CD4-positive, CD25-positive, alpha-beta regulatory T cell (primary cell): ENCODE data around the gene ZBTB8A. TPM values are rescaled to one million over a fixed set of nuclear protein-coding genes. Genes with fewer than 3 reads are reported as not detected.
A peak's percentile ranks its signal among the peaks of the same experiment; 100 is the strongest.

Source experiments
- ATAC-seq, 2 donors: fragments of 150-1000 bp; cut with Tn5 transposase; one replicate each; pipeline ENCODE4 v1.10.0; 2021; ENCODE audit warnings: low read depth in 2 of 2, moderate number of reproducible peaks in 2 of 2, moderate library complexity in 1 of 2
- DNase-seq, 3 donors: peaks; one replicate each; pipeline versions ENCODE4 v3.0.0 to v3.0.0-alpha.2; 2012 to 2022; ENCODE audit warnings: mixed read lengths in 1 of 3
- H3K27ac ChIP-seq: one replicate; pipeline ENCODE4 v1.7.0; 2013; ENCODE audit warnings: mild to moderate bottlenecking, low read length; ENCODE audit not compliant: insufficient read depth, poor library complexity, severe bottlenecking
- H3K27me3 ChIP-seq: one replicate; pipeline ENCODE4 v1.7.0; 2013; ENCODE audit warnings: low read length; ENCODE audit not compliant: control insufficient read depth, insufficient read depth
- H3K36me3 ChIP-seq: one replicate; pipeline ENCODE4 v1.7.0; 2013; ENCODE audit warnings: mild to moderate bottlenecking, low read length, moderate library complexity; ENCODE audit not compliant: control insufficient read depth, insufficient read depth
- H3K4me1 ChIP-seq: 2 replicates; pipeline ENCODE4 v1.7.0; 2013; ENCODE audit warnings: mild to moderate bottlenecking, low read length; ENCODE audit not compliant: insufficient read depth, control insufficient read depth, poor library complexity, severe bottlenecking
- H3K4me3 ChIP-seq: one replicate; pipeline ENCODE4 v1.7.0; 2013; ENCODE audit warnings: low read depth, mild to moderate bottlenecking, low read length, moderate library complexity
- H3K9me3 ChIP-seq, 2 experiments: 1 replicate in 1 of 2; 2 replicates in 1 of 2; pipeline ENCODE4 v1.7.0; 2013; ENCODE audit warnings: low read length in 2 of 2, mild to moderate bottlenecking in 1 of 2, moderate library complexity in 1 of 2; ENCODE audit not compliant: control insufficient read depth in 2 of 2
- H3K27ac Mint-ChIP-seq, 3 donors: one replicate each; pipeline ENCODE4 v1.8.0; 2020 to 2022; ENCODE audit warnings: mild to moderate bottlenecking in 3 of 3, mixed read lengths in 3 of 3, moderate library complexity in 2 of 3
- H3K27me3 Mint-ChIP-seq: one replicate; pipeline ENCODE4 v1.8.0; 2022; ENCODE audit warnings: mild to moderate bottlenecking, mixed read lengths
- H3K36me3 Mint-ChIP-seq: one replicate; pipeline ENCODE4 v1.8.0; 2020; ENCODE audit warnings: mixed read lengths
- H3K4me1 Mint-ChIP-seq, 4 donors: one replicate each; pipeline ENCODE4 v1.8.0; 2020 to 2022; ENCODE audit warnings: mixed read lengths in 4 of 4, mild to moderate bottlenecking in 1 of 4
- H3K4me3 Mint-ChIP-seq, 4 donors: one replicate each; pipeline ENCODE4 v1.8.0; 2020 to 2022; ENCODE audit warnings: mild to moderate bottlenecking in 4 of 4, mixed read lengths in 4 of 4, moderate library complexity in 3 of 4
- H3K9me3 Mint-ChIP-seq, 7 donors: one replicate each; pipeline ENCODE4 v1.8.0; 2020 to 2022; ENCODE audit warnings: mixed read lengths in 7 of 7, mild to moderate bottlenecking in 3 of 7, moderate library complexity in 2 of 7
- polyA plus RNA-seq, 4 donors: library from polyadenylated mRNA; unstranded; fragments of 300-500 nt; fragmentation: Illumina TruSeq; gene quantifications; one replicate each; pipeline ENCODE4 v1.2.3, GENCODE V29; 2021
- total RNA-seq: library from RNA; stranded (reverse); gene quantifications from one replicate; pipeline ENCODE4 v1.2.3, GENCODE V29; 2022

ZBTB8A gene
- total and polyA plus RNA-seq, 5 donors from 2014 or later = 0.12 TPM; not detected in 4

- Histone ChIP-seq H3K4me3 (no peak overlapping the region), H3K9me3 (no peaks in the 10 kb centered on the region), H3K4me1 (peaks cover 14% of the 10 kb centered on the region), H3K27me3 (no peaks in the 10 kb centered on the region), H3K36me3 (no peaks in the 10 kb centered on the region), H3K27ac (no peak overlapping the region)
- ATAC-seq = no peak
- Mint-ChIP-seq H3K27ac (no peak overlapping the region), H3K9me3 (no peaks in the 10 kb centered on the region), H3K27me3 (no peaks in the 10 kb centered on the region), H3K4me1 (peaks cover 3 to 8% (median 7%) of the 10 kb centered on the region in 4 donors), H3K4me3 (no peak overlapping the region), H3K36me3 (peaks cover 3% of the 10 kb centered on the region)
- DNase-seq = no peak
These were observed 70.0 kb downstream of the ZBTB8A start for GRCh38 chr1:32609180-32609579.

GRCh38 chr1:32611859-32612188 is 72.6 kb downstream of the ZBTB8A start:
- Histone ChIP-seq H3K27ac (no peak overlapping the region), H3K27me3 (no peaks in the 10 kb centered on the region), H3K4me1 (peaks cover 14% of the 10 kb centered on the region), H3K9me3 (no peaks in the 10 kb centered on the region), H3K4me3 (peak overlapping the region; percentile 37), H3K36me3 (no peaks in the 10 kb centered on the region)
- Mint-ChIP-seq H3K9me3 (no peaks in the 10 kb centered on the region), H3K4me3 (peak overlapping the region in 3 of 4 donors; percentile 38 to 80 (median 70)), H3K27me3 (no peaks in the 10 kb centered on the region), H3K27ac (peak overlapping the region in 1 of 3 donors; percentile 5), H3K36me3 (peaks cover 8% of the 10 kb centered on the region), H3K4me1 (peaks cover 3 to 8% (median 7%) of the 10 kb centered on the region in 4 donors)
- ATAC-seq = no peak
- no peak for DNase-seq

GRCh38 chr1:32612189-32612881 is 73.1 kb downstream of the ZBTB8A start:
- H3K27me3 Mint-ChIP-seq = no peaks in the 10 kb centered on the region
- peak overlapping the region; percentile 38 to 85 (median 75) for H3K4me3 Mint-ChIP-seq
- H3K9me3 Mint-ChIP-seq = no peaks in the 10 kb centered on the region
- peak overlapping the region in 2 of 3 donors; percentile 5 to 52 for H3K27ac Mint-ChIP-seq
- Histone ChIP-seq H3K4me3 (peak overlapping the region; percentile 37), H3K9me3 (no peaks in the 10 kb centered on the region), H3K27me3 (no peaks in the 10 kb centered on the region), H3K4me1 (peaks cover 14% of the 10 kb centered on the region), H3K36me3 (no peaks in the 10 kb centered on the region), H3K27ac (no peak overlapping the region)
- peaks cover 3 to 8% (median 7%) of the 10 kb centered on the region in 4 donors for H3K4me1 Mint-ChIP-seq
- peak; percentile 6 to 43 (median 27) for DNase-seq
- peaks cover 8% of the 10 kb centered on the region for H3K36me3 Mint-ChIP-seq
- ATAC-seq = peak; percentile 68 to 79

- Mint-ChIP-seq H3K4me1 (peaks cover 3 to 8% (median 7%) of the 10 kb centered on the region in 4 donors), H3K27me3 (no peaks in the 10 kb centered on the region), H3K36me3 (peaks cover 7% of the 10 kb centered on the region), H3K4me3 (peak overlapping the region in 2 of 4 donors; percentile 15 to 62), H3K27ac (peak overlapping the region in 1 of 3 donors; percentile 65), H3K9me3 (peaks cover 0 to 1% (median 0%) of the 10 kb centered on the region in 7 donors)
- Histone ChIP-seq H3K4me3 (no peak overlapping the region), H3K36me3 (no peaks in the 10 kb centered on the region), H3K27ac (no peak overlapping the region), H3K9me3 (no peaks in the 10 kb centered on the region), H3K4me1 (peaks cover 14% of the 10 kb centered on the region), H3K27me3 (no peaks in the 10 kb centered on the region)
- DNase-seq (no peak), ATAC-seq (no peak)
These were observed 74.2 kb downstream of the ZBTB8A start for GRCh38 chr1:32613472-32613871.

GRCh38 chr1:32618673-32619221 is 79.5 kb downstream of the ZBTB8A start:
- Mint-ChIP-seq H3K4me1 (peaks cover 10 to 30% (median 17%) of the 10 kb centered on the region in 4 donors), H3K36me3 (peaks cover 27% of the 10 kb centered on the region), H3K9me3 (peaks cover 0 to 1% (median 0%) of the 10 kb centered on the region in 7 donors), H3K27ac (no peak overlapping the region), H3K27me3 (no peaks in the 10 kb centered on the region), H3K4me3 (no peak overlapping the region)
- no peak for ATAC-seq
- no peaks in the 10 kb centered on the region for H3K27me3 ChIP-seq
- no peak for DNase-seq
- H3K36me3 ChIP-seq = peaks cover 27% of the 10 kb centered on the region
- H3K4me3 ChIP-seq = no peak overlapping the region
- no peaks in the 10 kb centered on the region for H3K9me3 ChIP-seq
- no peak overlapping the region for H3K27ac ChIP-seq
- peaks cover 4% of the 10 kb centered on the region for H3K4me1 ChIP-seq

- no peaks in the 10 kb centered on the region for H3K27me3 ChIP-seq
- Mint-ChIP-seq H3K4me1 (peaks cover 10 to 37% (median 22%) of the 10 kb centered on the region in 4 donors), H3K36me3 (peaks cover 32% of the 10 kb centered on the region), H3K9me3 (peaks cover 0 to 1% (median 0%) of the 10 kb centered on the region in 7 donors), H3K27me3 (no peaks in the 10 kb centered on the region), H3K27ac (peak overlapping the region in 1 of 3 donors; percentile 28), H3K4me3 (no peak overlapping the region)
- H3K9me3 ChIP-seq = no peaks in the 10 kb centered on the region
- H3K4me3 ChIP-seq = no peak overlapping the region
- ATAC-seq (no peak), DNase-seq (peak in 1 of 3 donors; percentile 40)
- H3K4me1 ChIP-seq = peaks cover 4% of the 10 kb centered on the region
- H3K36me3 ChIP-seq = peaks cover 31% of the 10 kb centered on the region
- H3K27ac ChIP-seq = peak overlapping the region; percentile 14
These were observed 80.7 kb downstream of the ZBTB8A start for GRCh38 chr1:32619701-32620485.

- Mint-ChIP-seq H3K4me1 (peaks cover 10 to 43% (median 27%) of the 10 kb centered on the region in 4 donors), H3K36me3 (peaks cover 33% of the 10 kb centered on the region), H3K27me3 (no peaks in the 10 kb centered on the region), H3K4me3 (no peak overlapping the region), H3K9me3 (peaks cover 0 to 1% (median 0%) of the 10 kb centered on the region in 7 donors), H3K27ac (no peak overlapping the region)
- Histone ChIP-seq H3K9me3 (no peaks in the 10 kb centered on the region), H3K36me3 (peaks cover 35% of the 10 kb centered on the region), H3K27me3 (no peaks in the 10 kb centered on the region), H3K4me1 (peaks cover 4% of the 10 kb centered on the region), H3K27ac (no peak overlapping the region), H3K4me3 (no peak overlapping the region)
- no peak for ATAC-seq
- DNase-seq = no peak
These were observed 83.0 kb downstream of the ZBTB8A start for GRCh38 chr1:32622205-32622604.
